ENCODE data around the gene RCCD1. TPM values are rescaled to one million over a fixed set of nuclear protein-coding genes. Genes with fewer than 3 reads are reported as not detected.

The RCCD1 gene
- total and polyA plus RNA-seq, 4 donors, result 3.9 to 12.3 (median 7.1) TPM

- Histone ChIP-seq H3K27me3 (ENCODE audit: control insufficient read depth in 1 of 2, insufficient read depth in 2 of 2, low read length in 1 of 2) (no peaks in the 10 kb centered on the region), H3K4me3 (ENCODE audit: low read length in 2 of 2) (no peak overlapping the region), H3K36me3 (ENCODE audit: control insufficient read depth in 1 of 2, insufficient read depth in 2 of 2, low read length in 1 of 2) (peaks cover 4% of the 10 kb centered on the region in 2 donors), H3K4me1 (ENCODE audit: control insufficient read depth in 1 of 2, insufficient read depth in 2 of 2, low read length in 2 of 2) (no peaks in the 10 kb centered on the region), H3K27ac (ENCODE audit: low read depth in 1 of 2, low read length in 2 of 2) (no peak overlapping the region), H3K9me3 (ENCODE audit: control insufficient read depth, low read length) (no peaks in the 10 kb centered on the region)
- DNase-seq (no peak), ATAC-seq (ENCODE audit: low FRiP score) (no peak)
- intact Hi-C loops (cut with DNase I), result loop anchor here in 1 of 2 donors (10.0 kb wide), 1 partner anchor 313 kb away; no protein-coding TSS in a partner anchor
- 85 to 86% methylated on average over 4 of the region's 4 CpGs for WGBS, 2 donors
Measured at GRCh38 chr15:90962021-90962420, 7.3 kb downstream of the RCCD1 start.

DNA sequence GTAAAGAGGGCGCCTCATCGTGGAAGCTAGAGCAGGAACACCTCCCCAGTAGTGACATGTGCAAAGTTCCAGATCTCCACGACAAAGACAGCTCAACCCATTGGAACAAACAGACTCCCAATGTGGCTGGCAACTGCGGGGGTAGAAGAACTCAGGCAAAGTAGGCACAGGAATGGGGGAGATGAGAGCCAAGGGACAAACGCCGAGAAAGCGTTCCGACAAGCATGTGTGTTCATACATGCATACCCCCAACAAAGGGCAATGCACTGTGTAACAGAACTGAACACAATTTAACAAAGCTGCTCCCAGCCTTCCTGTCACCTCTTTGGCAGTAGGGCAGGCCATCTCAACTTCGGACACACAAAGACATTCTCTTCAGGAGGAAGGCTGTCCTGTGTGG is 11.6 kb downstream of the RCCD1 start:
- no peaks in the 10 kb centered on the region for H3K9me3 ChIP-seq (ENCODE audit: control insufficient read depth, low read length)
- 86 to 87% methylated on average over 9 of the region's 9 CpGs for WGBS, 2 donors
- intact Hi-C loops (cut with DNase I), result loop anchor here in 1 of 2 donors (10.0 kb wide), 1 partner anchor 309 kb away; no protein-coding TSS in a partner anchor
- DNase-seq (no peak), ATAC-seq (ENCODE audit: low FRiP score) (no peak)
- H3K36me3 ChIP-seq (ENCODE audit: control insufficient read depth in 1 of 2, insufficient read depth in 2 of 2, low read length in 1 of 2), result peaks cover 4 to 7% of the 10 kb centered on the region in 2 donors
- no peak overlapping the region for H3K4me3 ChIP-seq (ENCODE audit: low read length in 2 of 2)
- no peaks in the 10 kb centered on the region for H3K27me3 ChIP-seq (ENCODE audit: control insufficient read depth in 1 of 2, insufficient read depth in 2 of 2, low read length in 1 of 2)
- no peaks in the 10 kb centered on the region for H3K4me1 ChIP-seq (ENCODE audit: control insufficient read depth in 1 of 2, insufficient read depth in 2 of 2, low read length in 2 of 2)
- H3K27ac ChIP-seq (ENCODE audit: low read depth in 1 of 2, low read length in 2 of 2), result no peak overlapping the region

DNA sequence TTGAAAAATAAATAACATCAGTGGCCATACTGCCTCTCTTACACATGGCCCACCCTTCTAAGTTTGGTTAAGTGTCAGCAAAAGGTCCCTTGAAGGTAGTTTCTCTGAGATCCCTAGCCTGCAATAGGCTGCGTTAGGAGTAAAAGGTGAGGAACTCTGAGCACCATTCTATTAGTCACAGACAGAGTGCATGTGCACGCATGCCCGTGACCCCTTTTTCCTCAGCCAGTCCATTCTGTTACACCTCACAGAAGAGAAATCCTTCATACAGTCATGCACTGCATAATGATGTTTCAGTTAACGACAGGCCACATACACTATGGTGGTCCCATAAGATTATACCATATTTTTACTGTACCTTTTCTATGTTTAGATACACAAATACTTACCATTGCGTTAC is 12.5 kb downstream of the RCCD1 start:
- H3K27ac ChIP-seq (ENCODE audit: low read depth in 1 of 2, low read length in 2 of 2), result no peak overlapping the region
- intact Hi-C loops (cut with DNase I), result loop anchor here in 1 of 2 donors (10.0 kb wide), 1 partner anchor 308 kb away; no protein-coding TSS in a partner anchor
- H3K9me3 ChIP-seq (ENCODE audit: control insufficient read depth, low read length), result no peaks in the 10 kb centered on the region
- H3K27me3 ChIP-seq (ENCODE audit: control insufficient read depth in 1 of 2, insufficient read depth in 2 of 2, low read length in 1 of 2), result no peaks in the 10 kb centered on the region
- H3K4me3 ChIP-seq (ENCODE audit: low read length in 2 of 2), result no peak overlapping the region
- WGBS, 2 donors, result 82 to 90% methylated on average over 5 of the region's 5 CpGs
- peaks cover 4 to 7% of the 10 kb centered on the region in 2 donors for H3K36me3 ChIP-seq (ENCODE audit: control insufficient read depth in 1 of 2, insufficient read depth in 2 of 2, low read length in 1 of 2)
- no peak for DNase-seq
- H3K4me1 ChIP-seq (ENCODE audit: control insufficient read depth in 1 of 2, insufficient read depth in 2 of 2, low read length in 2 of 2), result no peaks in the 10 kb centered on the region
- no peak for ATAC-seq (ENCODE audit: low FRiP score)

DNA sequence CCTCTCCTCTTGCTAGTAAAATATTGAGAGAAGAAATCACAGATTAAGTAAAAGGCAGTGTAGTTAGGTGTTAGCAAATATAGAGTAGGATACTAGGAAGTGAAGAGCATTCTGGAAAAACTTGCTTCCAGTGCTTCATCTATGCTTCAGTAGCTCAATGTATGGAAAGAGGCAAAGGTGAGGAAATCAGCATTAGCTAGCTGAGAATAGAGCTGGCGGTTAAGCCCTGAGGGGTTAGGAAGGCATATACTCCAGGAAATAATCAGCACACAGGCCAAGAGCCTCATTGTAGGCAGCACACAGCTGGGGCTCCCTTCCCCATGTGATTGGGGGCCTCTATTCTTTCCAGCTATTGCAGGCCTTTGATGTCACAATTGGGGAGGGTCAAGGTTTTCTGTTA is 13.8 kb downstream of the RCCD1 start:
- Histone ChIP-seq H3K27me3 (ENCODE audit: control insufficient read depth in 1 of 2, insufficient read depth in 2 of 2, low read length in 1 of 2) (no peaks in the 10 kb centered on the region), H3K4me1 (ENCODE audit: control insufficient read depth in 1 of 2, insufficient read depth in 2 of 2, low read length in 2 of 2) (no peaks in the 10 kb centered on the region), H3K36me3 (ENCODE audit: control insufficient read depth in 1 of 2, insufficient read depth in 2 of 2, low read length in 1 of 2) (peaks cover 4 to 7% of the 10 kb centered on the region in 2 donors), H3K9me3 (ENCODE audit: control insufficient read depth, low read length) (no peaks in the 10 kb centered on the region), H3K4me3 (ENCODE audit: low read length in 2 of 2) (no peak overlapping the region), H3K27ac (ENCODE audit: low read depth in 1 of 2, low read length in 2 of 2) (no peak overlapping the region)
- no peak for ATAC-seq (ENCODE audit: low FRiP score)
- intact Hi-C loops (cut with DNase I), result loop anchor here in 1 of 2 donors (10.0 kb wide), 1 partner anchor 306 kb away; no protein-coding TSS in a partner anchor
- no peak for DNase-seq
- WGBS, 2 donors, result 95 to 99% methylated on average over 1 of the region's 1 CpG

- Histone ChIP-seq H3K4me3 (ENCODE audit: low read length in 2 of 2) (no peak overlapping the region), H3K27me3 (ENCODE audit: control insufficient read depth in 1 of 2, insufficient read depth in 2 of 2, low read length in 1 of 2) (no peaks in the 10 kb centered on the region), H3K9me3 (ENCODE audit: control insufficient read depth, low read length) (no peaks in the 10 kb centered on the region), H3K36me3 (ENCODE audit: control insufficient read depth in 1 of 2, insufficient read depth in 2 of 2, low read length in 1 of 2) (peaks cover 4 to 7% of the 10 kb centered on the region in 2 donors), H3K4me1 (ENCODE audit: control insufficient read depth in 1 of 2, insufficient read depth in 2 of 2, low read length in 2 of 2) (no peaks in the 10 kb centered on the region), H3K27ac (ENCODE audit: low read depth in 1 of 2, low read length in 2 of 2) (no peak overlapping the region)
- intact Hi-C loops (cut with DNase I), result no loop called here
- ATAC-seq (ENCODE audit: low FRiP score), result no peak
- DNase-seq, result no peak
- WGBS, 2 donors, result 94 to 95% methylated on average over 7 of the region's 7 CpGs
Measured at GRCh38 chr15:90970274-90970673, 15.6 kb downstream of the RCCD1 start.

- intact Hi-C loops (cut with DNase I), result no loop called here
- no peaks in the 10 kb centered on the region for H3K4me1 ChIP-seq (ENCODE audit: control insufficient read depth in 1 of 2, insufficient read depth in 2 of 2, low read length in 2 of 2)
- H3K27ac ChIP-seq (ENCODE audit: low read depth in 1 of 2, low read length in 2 of 2), result no peak overlapping the region
- no peaks in the 10 kb centered on the region for H3K27me3 ChIP-seq (ENCODE audit: control insufficient read depth in 1 of 2, insufficient read depth in 2 of 2, low read length in 1 of 2)
- no peak overlapping the region for H3K4me3 ChIP-seq (ENCODE audit: low read length in 2 of 2)
- 94 to 95% methylated on average over 5 of the region's 5 CpGs for WGBS, 2 donors
- H3K36me3 ChIP-seq (ENCODE audit: control insufficient read depth in 1 of 2, insufficient read depth in 2 of 2, low read length in 1 of 2), result peaks cover 0 to 2% of the 10 kb centered on the region in 2 donors
- ATAC-seq (ENCODE audit: low FRiP score) (no peak), DNase-seq (no peak)
- no peaks in the 10 kb centered on the region for H3K9me3 ChIP-seq (ENCODE audit: control insufficient read depth, low read length)
Measured at GRCh38 chr15:90972133-90972532, 17.4 kb downstream of the RCCD1 start.

DNA sequence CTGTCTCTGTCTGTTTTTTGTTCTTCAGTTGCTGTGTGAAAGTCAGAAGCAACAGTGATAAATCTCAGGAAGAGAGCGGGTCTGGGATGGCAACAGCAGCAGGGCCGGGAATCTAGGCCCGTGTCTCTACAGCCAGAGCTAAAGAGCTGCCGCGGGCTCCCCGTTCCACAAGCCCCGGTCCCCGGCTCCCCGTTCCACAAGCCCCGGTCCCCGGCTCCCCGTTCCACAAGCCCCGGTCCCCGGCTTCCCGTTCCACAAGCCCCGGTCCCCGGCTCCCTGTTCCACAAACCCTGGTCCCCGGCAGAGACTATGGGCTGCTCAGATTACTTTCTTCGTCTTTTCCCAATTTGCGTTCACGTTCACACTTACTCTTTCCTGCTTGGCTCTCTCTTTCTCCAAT is 19.5 kb downstream of the RCCD1 start:
- ATAC-seq (ENCODE audit: low FRiP score) (no peak), DNase-seq (no peak)
- no peak overlapping the region for H3K27ac ChIP-seq (ENCODE audit: low read depth in 1 of 2, low read length in 2 of 2)
- no peaks in the 10 kb centered on the region for H3K27me3 ChIP-seq (ENCODE audit: control insufficient read depth in 1 of 2, insufficient read depth in 2 of 2, low read length in 1 of 2)
- H3K4me3 ChIP-seq (ENCODE audit: low read length in 2 of 2), result no peak overlapping the region
- no peaks in the 10 kb centered on the region for H3K36me3 ChIP-seq (ENCODE audit: control insufficient read depth in 1 of 2, insufficient read depth in 2 of 2, low read length in 1 of 2)
- no peaks in the 10 kb centered on the region for H3K4me1 ChIP-seq (ENCODE audit: control insufficient read depth in 1 of 2, insufficient read depth in 2 of 2, low read length in 2 of 2)
- 93 to 95% methylated on average over 21 of the region's 21 CpGs for WGBS, 2 donors
- H3K9me3 ChIP-seq (ENCODE audit: control insufficient read depth, low read length), result no peaks in the 10 kb centered on the region
- intact Hi-C loops (cut with DNase I), result no loop called here

DNA sequence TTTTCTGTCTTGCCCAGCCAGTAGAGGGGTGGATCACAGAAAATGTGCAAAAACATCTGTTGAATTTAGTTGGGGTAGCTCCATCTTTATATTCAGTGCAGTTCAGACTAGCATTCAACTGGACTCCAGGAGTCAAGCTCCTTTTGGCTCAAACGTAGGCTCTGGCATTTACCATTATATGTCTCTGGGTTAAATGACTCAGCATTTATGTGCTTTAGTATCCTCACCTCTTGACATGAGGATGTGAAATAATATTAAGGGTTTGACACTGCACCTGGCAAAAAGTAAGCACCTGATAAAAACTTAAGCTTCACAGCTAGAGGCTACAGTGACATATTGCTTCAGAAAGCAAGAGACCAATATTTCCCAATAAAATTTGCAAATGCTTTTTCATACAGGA is 24.9 kb downstream of the RCCD1 start:
- Histone ChIP-seq H3K27ac (ENCODE audit: low read depth in 1 of 2, low read length in 2 of 2) (no peak overlapping the region), H3K9me3 (ENCODE audit: control insufficient read depth, low read length) (no peaks in the 10 kb centered on the region), H3K4me3 (ENCODE audit: low read length in 2 of 2) (no peak overlapping the region), H3K36me3 (ENCODE audit: control insufficient read depth in 1 of 2, insufficient read depth in 2 of 2, low read length in 1 of 2) (peaks cover 0 to 10% of the 10 kb centered on the region in 2 donors), H3K4me1 (ENCODE audit: control insufficient read depth in 1 of 2, insufficient read depth in 2 of 2, low read length in 2 of 2) (no peaks in the 10 kb centered on the region), H3K27me3 (ENCODE audit: control insufficient read depth in 1 of 2, insufficient read depth in 2 of 2, low read length in 1 of 2) (no peaks in the 10 kb centered on the region)
- 37 to 46% methylated on average over 1 of the region's 1 CpG for WGBS, 2 donors
- no peak for DNase-seq
- ATAC-seq (ENCODE audit: low FRiP score), result no peak
- intact Hi-C loops (cut with DNase I), result no loop called here

- DNase-seq (no peak), ATAC-seq (ENCODE audit: low FRiP score) (no peak)
- H3K36me3 ChIP-seq (ENCODE audit: control insufficient read depth in 1 of 2, insufficient read depth in 2 of 2, low read length in 1 of 2), result peaks cover 0 to 10% of the 10 kb centered on the region in 2 donors
- intact Hi-C loops (cut with DNase I), result no loop called here
- no peaks in the 10 kb centered on the region for H3K27me3 ChIP-seq (ENCODE audit: control insufficient read depth in 1 of 2, insufficient read depth in 2 of 2, low read length in 1 of 2)
- WGBS, 2 donors, result 93 to 95% methylated on average over 6 of the region's 6 CpGs
- no peak overlapping the region for H3K27ac ChIP-seq (ENCODE audit: low read depth in 1 of 2, low read length in 2 of 2)
- H3K4me1 ChIP-seq (ENCODE audit: control insufficient read depth in 1 of 2, insufficient read depth in 2 of 2, low read length in 2 of 2), result no peaks in the 10 kb centered on the region
- no peak overlapping the region for H3K4me3 ChIP-seq (ENCODE audit: low read length in 2 of 2)
- no peaks in the 10 kb centered on the region for H3K9me3 ChIP-seq (ENCODE audit: control insufficient read depth, low read length)
Measured at GRCh38 chr15:90981681-90982080, 27.0 kb downstream of the RCCD1 start.

All from aorta (tissue), 5 donors.